ENCODE results near the gene ALG10B. TPM values are rescaled to one million over a fixed set of nuclear protein-coding genes. Genes with fewer than 3 reads are reported as not detected.
"Not testable (repeated sequence)": the region's sequence is repeated elsewhere in the genome, so short reads cannot be mapped to it uniquely, and the experiment has no call there.

The ALG10B gene, protein sequence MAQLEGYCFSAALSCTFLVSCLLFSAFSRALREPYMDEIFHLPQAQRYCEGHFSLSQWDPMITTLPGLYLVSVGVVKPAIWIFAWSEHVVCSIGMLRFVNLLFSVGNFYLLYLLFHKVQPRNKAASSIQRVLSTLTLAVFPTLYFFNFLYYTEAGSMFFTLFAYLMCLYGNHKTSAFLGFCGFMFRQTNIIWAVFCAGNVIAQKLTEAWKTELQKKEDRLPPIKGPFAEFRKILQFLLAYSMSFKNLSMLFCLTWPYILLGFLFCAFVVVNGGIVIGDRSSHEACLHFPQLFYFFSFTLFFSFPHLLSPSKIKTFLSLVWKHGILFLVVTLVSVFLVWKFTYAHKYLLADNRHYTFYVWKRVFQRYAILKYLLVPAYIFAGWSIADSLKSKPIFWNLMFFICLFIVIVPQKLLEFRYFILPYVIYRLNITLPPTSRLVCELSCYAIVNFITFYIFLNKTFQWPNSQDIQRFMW
- 3.4 TPM for polyA plus RNA-seq (2013, experiment 1 of 2)
- polyA plus RNA-seq (2013, experiment 2 of 2), result 4.1 TPM

DNA sequence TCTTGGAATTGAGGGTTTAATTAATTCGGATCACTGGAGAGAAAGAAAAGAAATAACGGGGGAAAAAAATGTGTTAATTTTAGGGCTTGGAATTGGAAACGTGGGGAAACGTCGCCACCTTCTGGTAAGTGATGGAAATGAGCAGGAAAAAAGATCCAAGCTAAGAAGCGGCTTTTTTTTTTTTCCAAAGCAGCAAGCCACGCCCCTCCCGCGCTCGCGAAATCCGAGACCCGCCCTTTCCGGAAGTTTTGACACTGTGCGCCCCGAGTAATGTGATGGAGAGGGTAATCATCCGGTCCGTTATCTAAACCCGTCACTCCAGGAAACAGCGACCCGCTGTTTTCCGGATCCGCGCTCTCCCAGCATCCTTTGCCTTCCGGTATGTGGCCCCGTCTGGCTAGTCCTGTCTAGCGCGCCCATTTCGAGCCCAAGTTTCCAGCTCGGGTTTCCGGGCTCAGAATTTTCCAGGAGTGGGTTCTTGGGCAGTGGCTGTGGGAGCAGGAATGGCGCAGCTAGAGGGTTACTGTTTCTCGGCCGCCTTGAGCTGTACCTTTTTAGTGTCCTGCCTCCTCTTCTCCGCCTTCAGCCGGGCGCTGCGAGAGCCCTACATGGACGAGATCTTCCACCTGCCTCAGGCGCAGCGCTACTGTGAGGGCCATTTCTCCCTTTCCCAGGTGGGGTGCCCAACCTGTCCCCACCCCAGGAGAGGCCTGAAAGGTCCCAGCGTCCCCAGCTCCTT lies at the start of gene ALG10B:
ALG10B (plus strand) TSS at position 384 of the 739 bp plus-strand sequence; CDS start at position 504, 120 bp downstream.
- 1% methylated on average over 42 of the region's 42 CpGs for WGBS
- H3K4me3 ChIP-seq (ENCODE audit: low read length), result peak within 1 kb of the TSS; percentile 85
- H3K9ac ChIP-seq (ENCODE audit: low read depth, low read length), result peak within 1 kb of the TSS; percentile 83
- H3K27me3 ChIP-seq (ENCODE audit: insufficient read depth, low read length), result no peaks in the 10 kb centered on the region
- H3K4me1 ChIP-seq (ENCODE audit: insufficient read depth, low read length), result no peaks in the 10 kb centered on the region
- peaks cover 16% of the 10 kb centered on the region for H3K9me3 ChIP-seq (ENCODE audit: insufficient read depth, low read depth, low read length)
- no peaks in the 10 kb centered on the region; the same call in 1 of the 2 replicates for H3K36me3 ChIP-seq (ENCODE audit: insufficient read depth, low read length)
- peak within 1 kb of the TSS; percentile 78 for H3K27ac ChIP-seq (ENCODE audit: low read depth, low read length)

DNA sequence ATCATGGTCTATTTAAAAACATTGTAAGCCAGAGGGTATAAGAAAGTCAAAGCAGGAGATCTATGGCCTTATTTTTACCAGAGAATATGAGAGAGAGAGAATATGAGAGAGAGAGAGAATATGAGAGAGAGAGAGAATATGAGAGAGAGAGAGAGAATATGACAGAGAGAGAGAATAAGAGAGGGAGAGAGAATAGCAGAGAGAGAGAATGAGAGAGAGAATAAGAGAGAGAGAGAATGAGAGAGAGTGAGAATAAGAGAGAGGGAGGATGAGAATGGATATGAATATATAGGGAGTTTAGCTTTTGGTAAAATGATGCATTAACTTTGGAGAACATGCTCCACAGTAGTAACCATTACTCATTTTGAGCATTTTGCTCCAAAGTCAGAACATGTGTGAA lies 48.0 kb upstream of the ALG10B start:
- Histone ChIP-seq H3K9me3 (ENCODE audit: insufficient read depth, low read depth, low read length) (peaks cover 84% of the 10 kb centered on the region), H3K36me3 (ENCODE audit: insufficient read depth, low read length) (no peaks in the 10 kb centered on the region), H3K27ac (ENCODE audit: low read depth, low read length) (no peak overlapping the region), H3K4me3 (ENCODE audit: low read length) (no peak overlapping the region), H3K27me3 (ENCODE audit: insufficient read depth, low read length) (no peaks in the 10 kb centered on the region), H3K4me1 (ENCODE audit: insufficient read depth, low read length) (no peaks in the 10 kb centered on the region), H3K9ac (ENCODE audit: low read depth, low read length) (no peak overlapping the region)

DNA sequence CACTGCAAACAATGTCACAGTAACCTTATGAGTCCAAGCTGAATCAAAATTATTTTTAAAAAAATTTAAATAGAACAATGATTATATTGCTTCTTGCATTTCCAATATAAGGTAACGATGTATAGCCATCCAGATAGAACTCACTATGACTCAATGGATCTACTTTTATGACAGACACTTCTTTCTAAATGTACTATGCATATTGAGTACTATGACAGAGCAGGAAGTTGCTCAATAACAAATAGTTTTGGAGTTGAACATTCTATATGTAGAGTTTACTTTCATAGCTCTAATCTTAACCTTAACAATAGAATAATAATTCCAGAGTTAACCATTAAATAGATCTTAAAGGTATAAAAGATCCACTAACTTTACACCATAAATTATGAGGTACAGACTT lies 46.7 kb upstream of the ALG10B start:
- Histone ChIP-seq H3K27me3 (ENCODE audit: insufficient read depth, low read length) (no peaks in the 10 kb centered on the region), H3K27ac (ENCODE audit: low read depth, low read length) (no peak overlapping the region), H3K9ac (ENCODE audit: low read depth, low read length) (no peak overlapping the region), H3K9me3 (ENCODE audit: insufficient read depth, low read depth, low read length) (peaks cover 88% of the 10 kb centered on the region), H3K36me3 (ENCODE audit: insufficient read depth, low read length) (no peaks in the 10 kb centered on the region), H3K4me3 (ENCODE audit: low read length) (no peak overlapping the region), H3K4me1 (ENCODE audit: insufficient read depth, low read length) (no peaks in the 10 kb centered on the region)
- WGBS, result no CpG with 5 or more reads among the region's 1 CpG

DNA sequence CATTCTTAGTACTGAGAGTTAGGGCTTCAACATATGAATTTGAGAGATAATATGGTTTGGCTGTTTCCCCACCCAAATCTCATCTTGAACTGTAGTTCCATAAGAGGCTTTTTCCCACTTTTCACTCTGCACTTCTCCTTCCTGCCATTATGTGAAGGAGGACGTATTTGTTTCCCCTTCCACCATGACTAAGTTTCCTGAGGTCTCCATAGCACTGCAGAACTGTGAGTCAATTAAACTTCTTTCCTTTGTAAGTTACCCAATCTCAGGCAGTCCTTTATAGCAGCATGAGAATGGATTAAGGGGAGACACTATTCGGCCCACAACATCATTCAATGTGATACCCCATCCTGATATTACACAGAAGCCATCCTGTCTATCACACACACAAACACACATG lies 36.8 kb upstream of the ALG10B start:
- Histone ChIP-seq H3K9me3 (ENCODE audit: insufficient read depth, low read depth, low read length) (peaks cover 78% of the 10 kb centered on the region), H3K4me1 (ENCODE audit: insufficient read depth, low read length) (no peaks in the 10 kb centered on the region), H3K36me3 (ENCODE audit: insufficient read depth, low read length) (no peaks in the 10 kb centered on the region), H3K27me3 (ENCODE audit: insufficient read depth, low read length) (no peaks in the 10 kb centered on the region), H3K27ac (ENCODE audit: low read depth, low read length) (no peak overlapping the region), H3K9ac (ENCODE audit: low read depth, low read length) (no peak overlapping the region), H3K4me3 (ENCODE audit: low read length) (no peak overlapping the region)
- 70% methylated on average over 2 of the region's 2 CpGs for WGBS

DNA sequence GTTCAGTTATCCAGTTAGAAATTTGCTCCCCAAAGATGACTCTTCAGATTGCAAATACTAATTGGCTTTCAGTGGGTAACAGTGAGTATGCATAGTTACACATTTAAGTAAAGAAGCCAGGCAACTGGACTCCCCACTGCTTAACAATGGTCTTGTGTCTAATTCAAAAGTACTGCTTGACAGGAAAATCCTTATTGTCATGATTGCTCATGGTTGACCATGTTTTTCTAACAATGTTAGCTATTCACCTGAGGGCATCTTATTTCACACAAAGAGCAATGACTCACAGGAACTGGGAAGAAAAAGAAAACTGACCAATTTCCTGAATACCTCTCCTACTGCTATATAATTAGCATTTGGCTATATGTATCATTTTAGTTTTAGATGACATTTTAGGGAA lies 33.7 kb upstream of the ALG10B start:
- Histone ChIP-seq H3K36me3 (ENCODE audit: insufficient read depth, low read length) (no peaks in the 10 kb centered on the region), H3K27me3 (ENCODE audit: insufficient read depth, low read length) (no peaks in the 10 kb centered on the region), H3K4me3 (ENCODE audit: low read length) (no peak overlapping the region), H3K4me1 (ENCODE audit: insufficient read depth, low read length) (no peaks in the 10 kb centered on the region), H3K9ac (ENCODE audit: low read depth, low read length) (no peak overlapping the region), H3K9me3 (ENCODE audit: insufficient read depth, low read depth, low read length) (peaks cover 95% of the 10 kb centered on the region), H3K27ac (ENCODE audit: low read depth, low read length) (no peak overlapping the region)

DNA sequence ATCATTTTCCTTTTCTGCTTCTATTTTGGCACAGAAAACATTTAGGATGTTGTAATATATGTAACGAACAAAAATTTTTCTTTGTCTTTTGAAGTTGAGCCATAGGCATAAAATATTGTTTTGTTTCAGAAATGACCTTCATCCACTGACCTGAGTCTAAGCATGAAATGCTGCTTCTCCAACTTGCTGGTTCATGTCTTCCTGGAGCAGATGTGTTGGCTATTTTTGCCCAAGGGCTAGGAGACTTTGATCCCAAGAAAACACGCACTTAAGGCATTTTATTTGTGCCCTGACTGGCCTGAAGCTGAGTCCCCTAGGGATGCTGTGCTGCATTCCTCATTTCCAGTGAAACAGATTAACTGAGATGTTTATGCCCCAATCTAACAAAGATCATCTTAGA lies 27.2 kb upstream of the ALG10B start:
- Histone ChIP-seq H3K4me1 (ENCODE audit: insufficient read depth, low read length) (no peaks in the 10 kb centered on the region), H3K27me3 (ENCODE audit: insufficient read depth, low read length) (no peaks in the 10 kb centered on the region), H3K9ac (ENCODE audit: low read depth, low read length) (no peak overlapping the region), H3K27ac (ENCODE audit: low read depth, low read length) (no peak overlapping the region), H3K36me3 (ENCODE audit: insufficient read depth, low read length) (no peaks in the 10 kb centered on the region), H3K9me3 (ENCODE audit: insufficient read depth, low read depth, low read length) (peaks cover 87% of the 10 kb centered on the region), H3K4me3 (ENCODE audit: low read length) (no peak overlapping the region)
- 87% methylated on average over 2 of the region's 2 CpGs for WGBS

DNA sequence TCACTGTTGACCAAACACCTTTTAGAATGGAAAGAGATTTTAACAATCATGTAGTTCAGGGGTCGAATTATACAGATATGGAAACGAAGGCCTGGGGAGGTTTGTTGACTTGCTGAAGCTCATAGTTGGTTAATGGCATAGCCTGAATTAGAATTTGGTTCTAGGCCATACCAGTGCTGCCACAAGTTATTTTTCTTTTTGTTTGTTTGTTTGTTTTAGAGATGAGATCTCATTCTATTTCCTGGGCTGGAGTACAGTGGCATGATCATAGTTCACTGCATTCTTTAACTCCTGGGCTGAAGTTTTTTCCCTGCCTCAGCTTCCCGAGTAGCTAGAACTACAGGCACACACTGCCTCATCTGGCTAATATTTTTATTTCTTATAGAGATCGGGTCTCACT lies 25.4 kb upstream of the ALG10B start:
- no peak overlapping the region for H3K9ac ChIP-seq (ENCODE audit: low read depth, low read length)
- no peak overlapping the region for H3K4me3 ChIP-seq (ENCODE audit: low read length)
- no peaks in the 10 kb centered on the region for H3K27me3 ChIP-seq (ENCODE audit: insufficient read depth, low read length)
- no peaks in the 10 kb centered on the region for H3K36me3 ChIP-seq (ENCODE audit: insufficient read depth, low read length)
- H3K9me3 ChIP-seq (ENCODE audit: insufficient read depth, low read depth, low read length), result peaks cover 88% of the 10 kb centered on the region
- H3K27ac ChIP-seq (ENCODE audit: low read depth, low read length), result no peak overlapping the region
- no peaks in the 10 kb centered on the region for H3K4me1 ChIP-seq (ENCODE audit: insufficient read depth, low read length)
- 72% methylated on average over 4 of the region's 4 CpGs for WGBS

DNA sequence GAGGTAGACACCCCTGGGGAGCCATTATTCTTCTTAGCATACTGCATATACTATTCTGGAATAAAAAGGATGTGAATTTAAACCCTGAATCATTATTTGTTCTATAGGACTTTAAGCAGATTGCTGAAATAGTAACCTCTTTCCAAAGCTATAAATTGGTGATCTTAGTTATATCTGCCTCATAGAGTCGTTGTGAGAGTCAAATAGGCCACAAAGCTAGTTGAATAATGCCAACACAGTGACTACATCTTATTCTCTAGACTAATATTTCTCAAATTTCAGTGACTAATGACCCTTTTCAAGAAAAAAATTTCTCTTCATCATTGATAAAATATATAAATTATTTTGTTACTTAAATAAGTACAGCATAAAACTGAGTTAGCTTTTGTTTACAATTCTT lies 13.6 kb upstream of the ALG10B start:
- H3K9ac ChIP-seq (ENCODE audit: low read depth, low read length); H3K27ac ChIP-seq (ENCODE audit: low read depth, low read length); H3K4me1 ChIP-seq (ENCODE audit: insufficient read depth, low read length); H3K36me3 ChIP-seq (ENCODE audit: insufficient read depth, low read length); H3K27me3 ChIP-seq (ENCODE audit: insufficient read depth, low read length); H3K4me3 ChIP-seq (ENCODE audit: low read length): not testable (repeated sequence)
- H3K9me3 ChIP-seq (ENCODE audit: insufficient read depth, low read depth, low read length), result peaks cover 87% of the 10 kb centered on the region
- 25% methylated on average over 1 of the region's 1 CpG for WGBS

DNA sequence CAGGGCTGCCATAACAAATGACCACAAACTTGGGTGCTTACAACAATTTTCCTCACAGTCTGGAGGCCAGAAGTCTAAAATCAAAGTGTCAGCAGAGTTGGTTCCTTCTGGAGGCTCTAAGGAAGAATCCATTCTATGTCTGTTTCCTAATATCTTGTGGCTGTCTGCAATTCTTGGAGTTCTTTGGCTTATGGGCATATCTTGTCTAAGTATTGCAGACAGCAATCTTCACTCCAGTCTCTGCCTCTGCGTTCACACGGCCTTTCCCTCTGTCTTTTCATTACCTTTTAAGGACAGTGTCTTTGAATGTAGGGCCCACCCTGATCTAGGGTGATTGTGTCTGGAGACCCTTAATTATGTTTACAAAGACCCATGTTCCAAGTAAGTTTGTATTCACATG lies 5.4 kb downstream of the ALG10B start:
- not testable (repeated sequence) for H3K4me1 ChIP-seq (ENCODE audit: insufficient read depth, low read length); H3K9ac ChIP-seq (ENCODE audit: low read depth, low read length); H3K36me3 ChIP-seq (ENCODE audit: insufficient read depth, low read length); H3K4me3 ChIP-seq (ENCODE audit: low read length); H3K27ac ChIP-seq (ENCODE audit: low read depth, low read length); H3K27me3 ChIP-seq (ENCODE audit: insufficient read depth, low read length); H3K9me3 ChIP-seq (ENCODE audit: insufficient read depth, low read depth, low read length)
- WGBS, result 94% methylated on average over 2 of the region's 2 CpGs

DNA sequence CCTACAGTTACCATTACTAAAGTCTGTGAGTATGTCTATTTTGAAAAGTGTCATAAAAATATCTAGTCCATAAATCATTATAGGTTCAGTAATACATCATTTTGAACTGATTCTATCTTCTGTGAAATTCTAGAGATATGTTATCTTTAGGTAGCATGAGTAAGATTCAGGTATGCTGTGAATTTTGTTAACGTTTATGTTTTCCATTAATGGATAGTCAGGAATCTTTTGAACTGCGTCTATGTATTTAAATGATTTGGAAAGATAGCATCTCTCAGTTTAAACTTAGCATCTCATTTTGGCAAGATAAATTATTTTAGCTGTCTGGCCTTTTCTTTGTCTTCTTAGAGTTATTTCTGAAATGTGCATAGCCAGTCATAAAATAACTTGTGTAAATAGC lies 8.3 kb downstream of the ALG10B start:
- no peak overlapping the region for H3K27ac ChIP-seq (ENCODE audit: low read depth, low read length)
- 93% methylated on average over 2 of the region's 2 CpGs for WGBS
- no peaks in the 10 kb centered on the region for H3K27me3 ChIP-seq (ENCODE audit: insufficient read depth, low read length)
- H3K4me1 ChIP-seq (ENCODE audit: insufficient read depth, low read length), result no peaks in the 10 kb centered on the region
- H3K4me3 ChIP-seq (ENCODE audit: low read length), result no peak overlapping the region
- H3K9me3 ChIP-seq (ENCODE audit: insufficient read depth, low read depth, low read length), result no peaks in the 10 kb centered on the region
- no peak overlapping the region for H3K9ac ChIP-seq (ENCODE audit: low read depth, low read length)
- H3K36me3 ChIP-seq (ENCODE audit: insufficient read depth, low read length), result no peaks in the 10 kb centered on the region

DNA sequence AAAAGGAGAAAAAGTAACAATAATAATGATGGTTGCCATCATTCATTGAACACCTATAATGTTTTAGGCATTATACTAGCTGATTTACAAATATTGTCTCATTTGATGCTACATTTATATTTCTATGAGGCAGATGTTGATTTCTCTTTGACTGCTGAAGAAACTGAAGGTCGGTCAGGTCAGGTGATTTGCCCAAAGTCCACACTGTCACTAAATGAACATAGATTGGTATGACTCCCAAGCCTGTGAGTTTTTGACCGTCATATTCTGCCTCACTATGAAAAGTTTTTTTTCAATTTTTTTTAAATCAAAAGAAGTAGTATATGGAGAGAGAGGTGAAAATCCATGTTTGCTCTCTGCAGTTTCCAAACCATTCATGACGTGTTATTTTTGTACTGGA lies 10.8 kb downstream of the ALG10B start:
- Histone ChIP-seq H3K9ac (ENCODE audit: low read depth, low read length) (no peak overlapping the region), H3K36me3 (ENCODE audit: insufficient read depth, low read length) (no peaks in the 10 kb centered on the region), H3K27ac (ENCODE audit: low read depth, low read length) (no peak overlapping the region), H3K4me1 (ENCODE audit: insufficient read depth, low read length) (no peaks in the 10 kb centered on the region), H3K9me3 (ENCODE audit: insufficient read depth, low read depth, low read length) (0 out of 2 replicates have a peak, but pooled peaks cover 3% of the 10 kb centered on the region), H3K4me3 (ENCODE audit: low read length) (no peak overlapping the region), H3K27me3 (ENCODE audit: insufficient read depth, low read length) (no peaks in the 10 kb centered on the region)
- 100% methylated on average over 1 of the region's 3 CpGs for WGBS

All from HUES64 (cell line).